SU-DHL-6 (cell line): ENCODE measurements around the gene GAL3ST1.

ENCODE experiments used
- CTCF ChIP-seq: fragments of 200-600 bp; sonication (generic); IDR thresholded peaks from one replicate; pipeline ENCODE4 v1.5.1; 2017; ENCODE audit warnings: antibody characterized with exemption, mild to moderate bottlenecking, low read length, moderate library complexity; ENCODE audit not compliant: insufficient read depth, poor library complexity, severe bottlenecking
- EZH2phosphoT487 ChIP-seq: fragments of 200-600 bp; sonication (generic), shearing (Covaris generic); conservative IDR thresholded peaks from 2 replicates; pipeline ENCODE4 v1.6.1; 2018; ENCODE audit warnings: mild to moderate bottlenecking, antibody characterized with exemption, low read length, moderate library complexity, mixed read lengths

DNA sequence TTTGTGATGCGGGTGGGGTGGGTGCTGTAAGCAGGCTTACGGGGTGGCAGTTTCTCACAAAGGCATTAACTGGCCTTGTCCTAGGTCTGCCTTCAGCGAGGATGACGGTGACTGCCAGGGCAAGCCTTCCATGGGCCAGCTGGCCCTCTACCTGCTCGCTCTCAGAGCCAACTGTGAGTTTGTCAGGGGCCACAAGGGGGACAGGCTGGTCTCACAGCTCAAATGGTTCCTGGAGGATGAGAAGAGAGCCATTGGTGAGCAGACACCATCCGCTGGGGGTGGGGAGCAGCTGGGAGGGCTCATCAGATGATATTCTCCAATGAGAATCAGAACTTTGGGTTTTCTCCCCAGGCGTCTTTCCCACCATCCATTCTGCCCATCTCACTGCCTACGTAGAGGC lies 38.3 kb upstream of the GAL3ST1 start:
- no peak for TF ChIP-seq CTCF
- no peak for TF ChIP-seq EZH2phosphoT487
